Measurements from ENCODE around the gene TPPP2. TPM values are rescaled to one million over a fixed set of nuclear protein-coding genes. Genes with fewer than 3 reads are reported as not detected.

The TPPP2 gene
- total RNA-seq, 1 experiment from 2014 or later = not detected

DNA sequence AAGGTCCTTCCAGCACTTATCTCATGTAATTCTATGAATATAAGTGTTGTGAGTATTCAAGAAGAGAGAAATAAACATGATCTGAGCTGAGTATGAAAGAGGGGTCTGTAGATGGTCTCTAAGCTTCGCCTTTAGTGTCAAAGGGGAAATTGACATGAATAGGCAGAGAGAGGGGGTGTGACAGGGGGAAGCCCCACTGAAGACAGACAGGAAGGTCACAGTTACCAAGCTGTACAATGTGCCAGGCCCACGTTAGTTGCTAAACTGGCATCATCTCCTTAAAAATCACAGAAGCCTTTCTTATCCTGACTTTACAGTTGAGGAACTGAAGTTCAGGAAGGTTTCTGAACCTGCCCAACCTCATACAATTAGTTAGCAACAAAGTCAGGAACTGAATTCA, 47.7 kb downstream of the TPPP2 start:
- intact Hi-C loops (cut with micrococcal nuclease; ENCODE audit: unreplicated experiment) = no loop called here
- in situ Hi-C loops (cut with HindIII; ENCODE audit: low pct_unique_long_range_greater_than_20kb, low sequenced_read_pairs) = no loop called here
- BruUV-seq (replicated peaks) = no TSS peak
- CTCF ChIA-PET = no interaction called here
- no peak overlapping the region for H3K27ac ChIP-seq (ENCODE audit: low read length)
- no peaks in the 10 kb centered on the region for H3K36me3 ChIP-seq (ENCODE audit: control insufficient read depth, insufficient read depth, low read length)
- H3K4me1 ChIP-seq (ENCODE audit: control insufficient read depth, insufficient read depth, low read length) = no peaks in the 10 kb centered on the region
- H3K9me3 ChIP-seq (ENCODE audit: control insufficient read depth, insufficient read depth, low read depth, low read length) = no peaks in the 10 kb centered on the region
- POLR2A ChIA-PET = no interaction called here
- no peak overlapping the region for H3K4me3 ChIP-seq (ENCODE audit: low read depth in 2 of 2, low read length in 2 of 2)
- H3K27me3 ChIP-seq (ENCODE audit: control insufficient read depth, insufficient read depth, low read length) = no peaks in the 10 kb centered on the region
- DNase-seq (ENCODE audit: low read depth, low spot score) = no peak
- ATAC-seq = no peak
- TF ChIP-seq CTCF (IDR thresholded peaks at IDR 0.05) (no peak), TCF7L2 (IDR thresholded peaks at IDR 0.05; ENCODE audit: low read depth, low read length) (no peak), SIN3A (IDR thresholded peaks at IDR 0.05; ENCODE audit: borderline replicate concordance, insufficient read depth, low read depth, low read length) (no peak)

GRCh38 chr14:21078287-21078686, 48.3 kb downstream of the TPPP2 start:
- POLR2A ChIA-PET = no interaction called here

More at GRCh38 chr14:21078287-21078686, 48.3 kb downstream of the TPPP2 start:
- no peaks in the 10 kb centered on the region for H3K4me1 ChIP-seq (ENCODE audit: control insufficient read depth, insufficient read depth, low read length)
- intact Hi-C loops (cut with micrococcal nuclease; ENCODE audit: unreplicated experiment) = no loop called here
- no peaks in the 10 kb centered on the region for H3K27me3 ChIP-seq (ENCODE audit: control insufficient read depth, insufficient read depth, low read length)
- no TSS peak for BruUV-seq (replicated peaks)
- no peak for DNase-seq (ENCODE audit: low read depth, low spot score)
- no peak for ATAC-seq
- CTCF ChIA-PET = no interaction called here
- no peak overlapping the region for H3K27ac ChIP-seq (ENCODE audit: low read length)
- no peak overlapping the region for H3K4me3 ChIP-seq (ENCODE audit: low read depth in 2 of 2, low read length in 2 of 2)
- H3K36me3 ChIP-seq (ENCODE audit: control insufficient read depth, insufficient read depth, low read length) = no peaks in the 10 kb centered on the region
- TF ChIP-seq TCF7L2 (IDR thresholded peaks at IDR 0.05; ENCODE audit: low read depth, low read length) = no peak
- no peak for TF ChIP-seq SIN3A (IDR thresholded peaks at IDR 0.05; ENCODE audit: borderline replicate concordance, insufficient read depth, low read depth, low read length)
- no peak for TF ChIP-seq REST (IDR thresholded peaks at IDR 0.05; ENCODE audit: insufficient read depth in 1 of 2, low read depth in 2 of 2, low read length in 1 of 2)
- no peak for TF ChIP-seq CTCF (IDR thresholded peaks at IDR 0.05)
- no peak for TF ChIP-seq POLR2AphosphoS5 (IDR thresholded peaks at IDR 0.05; ENCODE audit: low read depth, low read length)
- no peaks in the 10 kb centered on the region for H3K9me3 ChIP-seq (ENCODE audit: control insufficient read depth, insufficient read depth, low read depth, low read length)
- in situ Hi-C loops (cut with HindIII; ENCODE audit: low pct_unique_long_range_greater_than_20kb, low sequenced_read_pairs) = no loop called here
